ENCODE data around the gene CRCP.
"Not testable (repeated sequence)": the region's sequence is repeated elsewhere in the genome, so short reads cannot be mapped to it uniquely, and the experiment has no call there.

Gene CRCP

GRCh38 chr7:66162622-66163021 lies 48.0 kb downstream of the CRCP start:
- DNase-seq, result no peak

GRCh38 chr7:66163186-66163610 lies 48.6 kb downstream of the CRCP start:
- DNase-seq, result no peak

GRCh38 chr7:66164356-66164755 lies 49.7 kb downstream of the CRCP start:
- DNase-seq, result no peak

- no peak for DNase-seq
Measured at GRCh38 chr7:66167773-66168387, 53.2 kb downstream of the CRCP start.

GRCh38 chr7:66169616-66170015 lies 55.0 kb downstream of the CRCP start:
- DNase-seq, result no peak

GRCh38 chr7:66170309-66171231 lies 55.9 kb downstream of the CRCP start:
- no peak for DNase-seq

- not testable (repeated sequence) for DNase-seq
Measured at GRCh38 chr7:66172536-66173401, 58.1 kb downstream of the CRCP start.

GRCh38 chr7:66173856-66174255 lies 59.2 kb downstream of the CRCP start:
- no peak for DNase-seq

GRCh38 chr7:66175006-66175405 lies 60.4 kb downstream of the CRCP start:
- DNase-seq, result not testable (repeated sequence)

GRCh38 chr7:66176914-66177313 lies 62.3 kb downstream of the CRCP start:
- no peak for DNase-seq

GRCh38 chr7:66178258-66178657 lies 63.6 kb downstream of the CRCP start:
- no peak for DNase-seq

- DNase-seq, result no peak
Measured at GRCh38 chr7:66181329-66181728, 66.7 kb downstream of the CRCP start.

- DNase-seq, result no peak
Measured at GRCh38 chr7:66181845-66182244, 67.2 kb downstream of the CRCP start.

- DNase-seq, result no peak
Measured at GRCh38 chr7:66182920-66183319, 68.3 kb downstream of the CRCP start.

GRCh38 chr7:66183700-66184099 lies 69.1 kb downstream of the CRCP start:
- DNase-seq, result no peak

- DNase-seq, result no peak
Measured at GRCh38 chr7:66185680-66186187, 71.1 kb downstream of the CRCP start.

GRCh38 chr7:66186991-66187390 lies 72.3 kb downstream of the CRCP start:
- DNase-seq, result no peak

GRCh38 chr7:66187905-66188304 lies 73.3 kb downstream of the CRCP start:
- DNase-seq, result no peak

GRCh38 chr7:66188645-66189044 lies 74.0 kb downstream of the CRCP start:
- DNase-seq, result no peak

- DNase-seq, result no peak
Measured at GRCh38 chr7:66189695-66190503, 75.3 kb downstream of the CRCP start.

- no peak for DNase-seq
Measured at GRCh38 chr7:66190504-66190857, 75.8 kb downstream of the CRCP start.

GRCh38 chr7:66193146-66193725 lies 78.6 kb downstream of the CRCP start:
- DNase-seq, result no peak

All from activated T-cell treated with anti-CD3 and anti-CD28 coated beads, Interleukin-2, amount 50 U/mL, for 48 hours (primary cell).